DMS153 treated with DMSO at 0.1 percent for 48 hours (cell line): ENCODE data around the gene TRRAP.

Experiments
- DNase-seq: peaks from one replicate; lab custom pipeline; 2025; ENCODE audit not compliant: unreplicated experiment; lab: John Stamatoyannopoulos, UW

TRRAP gene

DNA sequence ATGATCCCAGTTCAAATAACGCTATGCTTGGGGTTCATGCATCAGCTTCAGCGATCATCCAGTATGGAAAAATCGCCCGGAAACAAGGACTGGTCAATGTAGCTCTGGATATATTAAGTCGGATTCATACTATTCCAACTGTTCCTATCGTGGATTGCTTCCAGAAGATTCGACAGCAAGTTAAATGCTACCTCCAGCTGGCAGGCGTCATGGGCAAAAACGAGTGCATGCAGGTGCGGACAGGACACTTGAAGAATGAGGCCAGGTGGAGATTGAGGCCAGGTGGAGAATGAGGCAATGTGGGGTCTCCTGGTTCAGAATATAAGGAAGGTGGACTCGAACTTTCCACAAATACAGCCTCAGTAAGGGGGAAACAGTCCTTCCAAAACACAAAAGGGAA is 105.8 kb downstream of the TRRAP start:
- DNase-seq: no peak

GRCh38 chr7:98985406-98985805 is 107.1 kb downstream of the TRRAP start:
- DNase-seq: no peak

DNA sequence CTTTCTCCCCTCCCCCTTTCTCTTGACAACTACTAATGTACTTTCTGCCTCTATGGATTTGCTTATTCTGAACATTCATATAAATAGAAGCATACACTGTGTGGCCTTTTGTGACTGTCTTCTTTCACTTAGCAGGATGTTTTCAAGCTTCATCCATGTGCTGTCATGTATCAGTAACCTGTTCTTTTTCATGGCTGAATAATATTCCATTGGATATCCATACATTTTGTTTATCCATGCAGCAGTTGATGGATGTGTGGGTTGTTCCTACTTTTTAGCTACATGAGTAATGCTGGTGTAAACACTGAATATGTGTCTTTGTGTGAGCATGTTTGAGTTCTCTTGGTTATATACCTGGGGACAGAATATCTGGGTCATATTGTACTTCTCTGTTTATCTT is 107.6 kb downstream of the TRRAP start:
- DNase-seq: no peak

- no peak for DNase-seq
Measured at GRCh38 chr7:98988641-98989040, 110.3 kb downstream of the TRRAP start.

DNA sequence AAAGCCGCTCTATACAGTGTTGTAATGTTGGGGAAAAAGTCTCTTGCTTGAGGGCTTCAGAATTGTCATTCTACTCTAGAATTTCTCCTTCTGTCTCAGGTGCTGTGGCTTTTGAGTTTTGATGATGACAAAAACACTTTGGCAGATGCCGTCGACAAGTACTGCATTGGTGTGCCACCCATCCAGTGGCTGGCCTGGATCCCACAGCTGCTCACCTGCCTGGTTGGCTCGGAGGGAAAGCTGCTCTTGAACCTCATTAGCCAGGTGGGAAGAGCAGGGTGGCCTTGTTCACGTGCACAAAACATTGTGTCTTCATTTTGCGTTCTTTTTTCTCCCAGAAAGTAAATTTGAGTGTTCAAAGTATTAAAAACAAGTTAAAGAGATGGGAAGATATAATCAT is 112.0 kb downstream of the TRRAP start:
- DNase-seq: no peak

GRCh38 chr7:98991141-98991540 is 112.8 kb downstream of the TRRAP start:
- no peak for DNase-seq

GRCh38 chr7:98992076-98992475 is 113.7 kb downstream of the TRRAP start:
- no peak for DNase-seq

DNA sequence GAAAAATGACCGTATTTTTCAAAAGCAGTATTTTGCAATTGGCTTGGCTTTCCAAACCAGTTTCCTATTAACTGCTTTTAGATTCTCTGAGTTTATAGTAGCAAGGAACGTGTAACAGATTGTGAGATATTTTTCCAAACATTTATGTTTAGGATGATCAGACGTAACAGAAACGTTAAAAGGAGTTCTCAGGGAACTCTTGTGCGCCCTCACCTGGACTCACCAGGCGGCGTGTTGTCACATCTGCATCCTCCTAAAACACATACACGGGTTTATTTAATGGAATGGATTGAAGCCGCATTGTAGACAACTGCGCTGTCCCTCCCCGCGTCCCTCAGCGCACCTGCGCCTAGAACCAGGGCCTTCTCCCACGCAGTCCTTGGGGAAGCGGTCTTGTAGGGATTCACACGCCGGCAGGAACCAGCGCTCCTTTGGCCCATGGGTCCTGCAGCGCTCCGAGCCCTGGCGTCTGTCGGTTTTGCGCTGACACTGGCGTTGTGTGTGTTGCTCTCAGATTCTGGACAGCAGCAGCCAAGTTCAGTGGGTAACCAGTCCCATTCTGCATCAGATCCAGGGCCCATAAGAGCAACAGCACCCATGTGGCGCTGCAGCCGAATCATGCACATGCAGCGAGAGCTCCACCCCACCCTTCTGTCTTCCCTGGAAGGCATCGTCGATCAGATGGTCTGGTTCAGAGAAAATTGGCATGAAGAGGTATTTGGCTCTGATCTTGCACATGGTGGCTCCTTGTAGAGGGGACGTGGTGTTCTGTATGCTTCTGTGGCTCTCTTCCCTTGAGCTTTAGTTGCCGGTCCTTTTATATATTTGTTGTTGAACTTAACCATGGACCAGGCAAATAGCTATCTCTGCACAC is 114.9 kb downstream of the TRRAP start:
- no peak for DNase-seq

GRCh38 chr7:98994046-98994944 is 116.0 kb downstream of the TRRAP start:
- no peak for DNase-seq

GRCh38 chr7:98995111-98995510 is 116.8 kb downstream of the TRRAP start:
- no peak for DNase-seq

DNA sequence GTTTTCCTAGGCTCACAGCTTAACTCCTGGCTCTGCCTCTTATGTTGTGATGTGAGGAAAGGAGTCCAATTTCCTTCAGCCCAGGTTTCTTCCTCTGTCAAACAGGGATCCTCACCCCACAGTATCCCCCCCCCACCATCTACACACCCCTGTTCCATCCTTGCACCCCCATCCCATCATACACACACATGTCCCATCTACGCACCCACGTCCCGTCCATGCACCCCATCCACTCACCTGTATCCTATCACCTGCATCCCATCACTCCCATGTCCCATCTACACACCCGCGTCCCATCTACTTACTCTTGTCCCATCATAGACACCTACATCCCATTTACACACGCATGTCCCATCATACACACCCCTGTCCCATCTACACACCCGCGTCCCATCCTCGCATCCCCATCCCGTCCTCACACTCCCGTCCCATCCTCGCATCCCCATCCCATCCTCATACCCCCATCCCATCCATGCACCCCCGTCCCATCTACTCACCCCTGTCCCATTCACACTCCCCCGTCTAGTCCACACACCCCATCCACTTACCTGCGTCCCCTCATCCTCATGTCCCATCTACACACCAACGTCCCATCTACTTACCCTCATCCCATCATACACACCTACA is 117.3 kb downstream of the TRRAP start:
- DNase-seq: no peak

- DNase-seq: no peak
Measured at GRCh38 chr7:98996150-98996552, 117.8 kb downstream of the TRRAP start.

- no peak for DNase-seq
Measured at GRCh38 chr7:98997846-98998245, 119.5 kb downstream of the TRRAP start.

DNA sequence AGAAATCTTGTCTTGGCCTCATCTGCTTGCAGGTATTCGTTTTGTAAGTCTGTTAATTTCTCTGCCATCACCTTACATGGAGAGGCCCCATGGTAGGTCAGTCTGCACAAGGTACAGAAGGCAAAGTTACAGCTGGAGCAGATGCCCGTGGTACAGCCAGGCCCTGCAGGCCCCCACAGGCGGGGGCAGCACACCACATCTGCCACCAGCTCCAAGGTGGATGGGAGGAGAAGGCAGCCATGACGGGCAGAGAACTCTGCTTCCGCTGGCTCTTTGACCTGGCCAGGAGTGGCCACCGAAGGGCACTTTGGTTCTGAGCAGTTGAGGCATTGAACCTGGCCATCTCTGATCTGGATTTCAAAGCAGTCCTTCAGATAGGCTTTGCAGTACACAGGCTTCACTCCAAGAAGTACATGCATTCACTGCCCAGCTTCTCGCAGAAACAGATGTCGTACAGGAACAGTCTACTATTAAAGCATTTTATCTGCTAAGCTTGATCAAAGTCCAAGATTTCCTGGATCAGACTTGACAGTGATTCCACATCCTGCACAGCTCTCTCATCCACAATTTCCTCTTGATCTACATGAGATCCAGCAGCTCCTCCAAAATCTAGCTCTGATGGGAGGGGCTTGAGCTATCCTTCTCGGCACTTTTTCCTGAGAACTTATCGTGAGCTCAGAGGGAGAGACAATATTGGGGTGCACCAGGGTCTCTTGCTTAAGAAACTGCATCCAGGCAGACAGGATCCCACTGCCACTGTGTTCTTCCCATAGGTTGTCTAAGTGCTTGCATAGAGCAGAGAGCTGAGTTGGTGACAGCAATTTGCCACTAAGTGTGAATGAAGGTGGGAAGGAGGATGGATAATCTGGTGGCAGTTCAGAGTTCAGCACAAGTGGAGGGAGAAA is 120.7 kb downstream of the TRRAP start:
- DNase-seq: no peak

DNA sequence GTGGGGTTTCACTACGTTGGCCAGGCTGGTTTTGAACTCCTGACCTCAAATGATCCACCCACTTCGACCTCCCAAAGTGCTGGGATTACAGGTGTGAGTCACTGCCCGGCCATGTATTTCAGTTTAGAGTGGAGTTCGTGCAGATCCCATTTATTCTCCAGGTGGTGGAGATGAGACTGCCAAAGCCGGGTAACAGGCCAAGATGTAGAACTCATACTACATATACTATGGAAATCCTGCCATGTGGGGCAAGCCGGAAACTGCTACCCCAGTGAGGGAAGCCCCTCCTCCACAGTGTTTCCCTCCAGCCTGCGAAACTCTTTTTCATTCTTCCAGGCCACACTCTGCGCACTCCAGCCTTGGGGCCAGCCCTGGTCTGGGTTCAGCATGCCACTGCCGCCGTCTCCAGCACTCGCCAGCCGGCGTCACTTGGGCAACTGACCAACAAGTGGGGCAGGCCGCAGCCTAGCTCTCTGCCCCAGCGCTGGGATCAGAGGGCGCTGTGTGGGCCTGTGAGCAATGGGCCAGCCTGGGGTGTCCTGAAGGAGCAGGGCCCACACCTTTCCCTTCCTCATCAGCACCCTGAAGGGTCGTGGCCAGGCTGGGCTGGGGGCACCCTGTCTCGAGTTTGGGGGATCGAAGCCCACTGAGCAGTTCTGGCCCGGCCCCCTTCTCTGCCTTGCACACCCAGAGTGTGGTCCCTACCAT is 122.0 kb downstream of the TRRAP start:
- DNase-seq: no peak

DNA sequence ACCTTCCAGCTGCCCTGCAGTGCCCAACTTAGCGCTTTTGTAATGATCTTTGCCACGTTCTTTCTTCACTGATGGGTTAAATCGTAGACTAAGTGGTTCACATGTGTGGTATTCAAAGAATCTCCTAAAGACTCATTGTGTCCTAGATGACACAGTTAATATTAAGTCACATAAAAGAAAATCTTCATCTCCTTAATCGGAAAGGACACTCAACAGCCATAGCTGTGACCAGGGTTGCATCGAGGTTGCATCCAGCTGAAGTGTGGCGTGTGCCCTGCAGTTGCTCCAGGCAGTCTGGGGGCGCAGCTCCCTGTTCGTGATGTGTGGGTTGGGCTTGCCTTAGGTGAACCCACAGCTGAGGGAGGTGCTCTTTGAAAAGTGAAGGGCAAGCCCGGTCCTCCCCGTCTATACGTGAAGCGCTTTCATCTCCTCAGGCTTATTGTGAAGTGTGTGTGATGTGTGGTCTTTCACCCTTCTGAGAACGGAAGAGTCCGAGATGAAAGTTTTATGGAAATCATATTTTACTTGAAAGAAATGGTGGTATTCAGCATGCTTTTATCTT is 122.7 kb downstream of the TRRAP start:
- no peak for DNase-seq

DNA sequence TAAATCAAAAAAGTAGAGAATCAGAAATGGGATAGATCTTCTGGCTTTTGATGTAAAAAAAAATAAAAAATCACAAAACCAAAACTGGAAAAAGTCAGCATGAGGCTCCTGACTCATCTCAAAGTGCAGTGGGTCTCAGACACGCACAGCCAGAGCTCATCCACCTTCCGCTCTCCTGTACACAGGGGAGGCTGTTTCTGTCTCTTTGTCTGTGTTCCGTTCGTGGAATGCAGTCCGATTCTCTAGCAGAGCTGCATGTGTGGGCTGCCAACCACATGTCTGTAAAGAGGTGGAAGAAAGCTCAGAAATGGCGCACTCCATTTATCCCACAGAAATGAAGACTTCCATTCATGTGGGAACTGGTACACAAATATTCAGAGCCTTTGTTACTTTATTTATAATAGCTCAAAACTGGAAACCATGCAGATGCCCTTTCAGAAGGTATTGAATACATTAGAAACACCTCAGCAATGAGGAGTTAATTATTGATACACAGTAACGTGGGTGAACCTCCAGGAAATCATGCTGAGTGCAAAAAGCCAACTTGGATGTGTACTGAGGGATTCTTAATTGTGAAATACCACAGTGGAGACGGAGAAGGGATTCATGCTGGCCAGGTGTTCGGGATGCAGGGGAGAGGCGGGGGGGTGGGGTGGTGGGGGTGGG is 123.3 kb downstream of the TRRAP start:
- no peak for DNase-seq

DNA sequence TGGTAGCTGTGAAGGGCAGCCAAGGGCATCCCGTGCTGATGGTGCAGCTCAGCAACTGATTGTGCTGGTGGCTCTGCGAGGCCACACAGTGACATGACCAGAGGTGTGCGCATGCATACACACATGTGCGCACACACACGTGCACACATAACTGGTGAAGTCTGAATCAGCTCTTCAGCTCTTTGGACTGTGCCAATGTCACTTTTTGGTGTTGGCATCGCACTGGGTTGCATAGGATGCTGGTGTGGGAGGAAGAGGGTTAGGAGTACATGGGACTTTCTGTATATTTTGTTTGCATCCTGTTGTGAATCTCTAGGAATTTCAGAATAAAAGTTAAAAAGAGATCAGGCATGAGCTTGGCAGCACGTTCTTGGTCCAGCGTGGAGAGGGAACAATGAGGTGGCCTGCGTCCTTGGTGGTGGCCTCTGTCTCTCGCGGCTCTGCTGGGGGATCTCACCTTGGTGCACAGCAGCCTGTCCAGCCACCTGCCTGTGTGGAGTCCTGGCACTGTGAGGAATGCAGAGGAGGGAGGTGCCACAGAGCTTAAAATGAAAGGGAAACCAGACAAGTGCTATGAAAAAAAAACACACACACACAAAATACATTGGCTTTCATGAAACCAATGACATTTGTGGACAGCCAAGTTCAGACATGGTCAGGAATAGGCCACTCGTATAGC is 124.0 kb downstream of the TRRAP start:
- no peak for DNase-seq

DNA sequence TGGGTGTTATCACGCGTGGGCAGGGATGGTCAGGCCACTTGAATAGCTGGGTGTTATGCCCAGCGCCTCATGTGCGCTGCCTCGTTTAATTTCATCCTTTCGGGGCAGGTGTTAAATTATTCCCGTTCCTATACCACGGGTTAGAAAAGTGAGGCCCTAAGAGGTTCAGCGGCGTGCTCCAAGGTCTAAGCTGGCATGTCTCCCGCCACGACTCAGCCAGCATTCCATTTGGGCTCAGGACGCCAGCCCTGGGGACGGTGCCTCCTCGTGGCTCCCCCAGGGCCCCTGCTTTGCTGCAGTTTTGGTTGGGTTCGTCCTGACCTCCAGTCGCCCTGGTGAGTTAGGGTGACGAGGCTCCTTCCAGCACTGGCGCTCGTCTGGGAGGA is 124.5 kb downstream of the TRRAP start:
- DNase-seq: no peak
